KMS-11 (cell line): ENCODE results near the gene SLC28A3.

ENCODE experiments used
- H2AFZ ChIP-seq: fragments of 200-600 bp; sonication (generic); 2 replicates; pipeline ENCODE4 v1.6.1; 2016; ENCODE audit warnings: antibody characterized with exemption, mixed run types, low read depth
- H3K27ac ChIP-seq: fragments of 200-600 bp; sonication (generic); 2 replicates; pipeline ENCODE4 v1.6.1; 2016; ENCODE audit warnings: mild to moderate bottlenecking, mixed run types
- H3K27me3 ChIP-seq: fragments of 200-600 bp; sonication (generic); 2 replicates; pipeline ENCODE4 v1.6.1; 2017; ENCODE audit warnings: mild to moderate bottlenecking, low read depth, mixed run types, moderate library complexity; ENCODE audit not compliant: insufficient read depth
- H3K36me3 ChIP-seq: fragments of 200-600 bp; sonication (generic); 2 replicates; pipeline ENCODE4 v1.6.1; 2017; ENCODE audit warnings: mild to moderate bottlenecking, mixed run types; ENCODE audit not compliant: insufficient read depth
- H3K4me1 ChIP-seq: fragments of 200-600 bp; sonication (generic); 2 replicates; pipeline ENCODE4 v1.6.1; 2016; ENCODE audit warnings: mild to moderate bottlenecking, low read depth, mixed run types; ENCODE audit not compliant: poor library complexity, severe bottlenecking
- H3K4me2 ChIP-seq: fragments of 200-600 bp; sonication (generic); 2 replicates; pipeline ENCODE4 v1.7.0; 2016; ENCODE audit warnings: mild to moderate bottlenecking, mixed run types
- H3K4me3 ChIP-seq: fragments of 200-600 bp; sonication (generic); IDR thresholded peaks from 2 replicates; pipeline ENCODE4 v1.6.1; 2017; ENCODE audit warnings: low read depth, low read length, mixed read lengths; ENCODE audit not compliant: insufficient read depth
- H3K79me2 ChIP-seq: fragments of 200-600 bp; sonication (generic); 2 replicates; pipeline ENCODE4 v1.6.1; 2016; ENCODE audit warnings: low read depth, mixed run types; ENCODE audit not compliant: insufficient read depth
- H3K9ac ChIP-seq: fragments of 200-600 bp; sonication (generic); 2 replicates; pipeline ENCODE4 v1.6.1; 2016; ENCODE audit warnings: mild to moderate bottlenecking, mixed run types
- H4K20me1 ChIP-seq: fragments of 200-600 bp; sonication (generic); 2 replicates; pipeline ENCODE4 v1.6.1; 2016; ENCODE audit warnings: mild to moderate bottlenecking, mixed run types; ENCODE audit not compliant: insufficient read depth
- CTCF ChIP-seq: fragments of 200-600 bp; sonication (generic); conservative IDR thresholded peaks from 2 replicates; pipeline ENCODE4 v1.6.1; 2017; ENCODE audit warnings: low read depth, mild to moderate bottlenecking, antibody characterized with exemption, low read length, moderate library complexity, mixed read lengths

SLC28A3 gene

DNA sequence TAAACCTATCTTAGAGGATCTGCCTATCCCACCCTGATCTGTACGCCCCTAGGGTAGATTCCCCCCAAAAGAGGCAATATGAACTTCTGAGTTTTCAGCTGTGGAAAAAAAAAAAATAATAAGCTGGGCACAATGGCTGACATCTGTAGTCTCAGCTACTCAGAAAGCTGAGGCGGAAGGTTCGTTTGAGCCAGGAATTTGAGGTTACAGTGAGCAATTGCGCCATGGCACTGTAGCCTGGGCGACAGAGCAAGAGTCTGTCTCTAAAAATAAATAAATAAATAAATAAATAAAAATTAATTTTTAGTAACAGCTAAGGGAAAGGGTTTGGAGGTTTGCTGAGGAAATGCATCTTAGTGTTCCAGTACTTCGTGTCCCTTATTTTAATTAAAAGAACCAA lies 21.1 kb upstream of the SLC28A3 start:
- no peak overlapping the region for H3K27ac ChIP-seq

GRCh38 chr9:84357275-84357674 lies 16.7 kb upstream of the SLC28A3 start:
- Histone ChIP-seq H3K9ac (no peak overlapping the region), H4K20me1 (no peaks in the 10 kb centered on the region), H3K4me1 (no peaks in the 10 kb centered on the region), H2AFZ (no peak overlapping the region), H3K4me3 (no peak overlapping the region), H3K27me3 (no peaks in the 10 kb centered on the region), H3K4me2 (no peak overlapping the region), H3K27ac (no peak overlapping the region), H3K79me2 (no peaks in the 10 kb centered on the region), H3K36me3 (no peaks in the 10 kb centered on the region)
- TF ChIP-seq CTCF: no peak

More for the DNA sequence above, 21.1 kb upstream of the SLC28A3 start:
- Histone ChIP-seq H4K20me1 (no peaks in the 10 kb centered on the region), H3K9ac (no peak overlapping the region), H3K79me2 (no peaks in the 10 kb centered on the region), H3K27me3 (no peaks in the 10 kb centered on the region), H3K4me1 (no peaks in the 10 kb centered on the region), H3K4me2 (no peak overlapping the region), H3K36me3 (no peaks in the 10 kb centered on the region), H3K4me3 (no peak overlapping the region), H2AFZ (no peak overlapping the region)
- TF ChIP-seq CTCF: no peak

DNA sequence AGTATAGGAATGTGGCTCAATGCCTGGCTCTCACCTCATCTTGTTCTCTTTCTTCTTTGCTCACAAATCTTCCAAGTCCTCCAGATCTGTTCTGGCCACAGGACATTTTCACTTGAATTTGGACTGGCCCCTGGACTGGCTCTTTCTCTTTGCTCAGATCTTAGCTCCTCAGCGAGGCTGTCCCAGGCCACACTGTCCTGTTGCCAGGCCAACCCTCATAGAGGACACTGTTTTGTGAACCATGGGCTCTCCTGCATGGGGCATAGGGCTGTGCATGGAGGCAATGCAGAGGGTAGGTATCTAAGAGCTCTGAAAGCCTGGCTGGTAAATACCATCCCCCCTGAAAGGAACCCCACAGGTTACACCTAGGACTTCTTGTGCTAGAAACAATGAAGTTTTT lies 13.5 kb upstream of the SLC28A3 start:
- Histone ChIP-seq H3K9ac (no peak overlapping the region), H2AFZ (no peak overlapping the region), H3K4me2 (no peak overlapping the region), H3K27me3 (no peaks in the 10 kb centered on the region), H3K4me3 (no peak overlapping the region), H3K27ac (no peak overlapping the region), H3K36me3 (no peaks in the 10 kb centered on the region), H3K4me1 (no peaks in the 10 kb centered on the region), H4K20me1 (no peaks in the 10 kb centered on the region), H3K79me2 (no peaks in the 10 kb centered on the region)
- no peak for TF ChIP-seq CTCF

DNA sequence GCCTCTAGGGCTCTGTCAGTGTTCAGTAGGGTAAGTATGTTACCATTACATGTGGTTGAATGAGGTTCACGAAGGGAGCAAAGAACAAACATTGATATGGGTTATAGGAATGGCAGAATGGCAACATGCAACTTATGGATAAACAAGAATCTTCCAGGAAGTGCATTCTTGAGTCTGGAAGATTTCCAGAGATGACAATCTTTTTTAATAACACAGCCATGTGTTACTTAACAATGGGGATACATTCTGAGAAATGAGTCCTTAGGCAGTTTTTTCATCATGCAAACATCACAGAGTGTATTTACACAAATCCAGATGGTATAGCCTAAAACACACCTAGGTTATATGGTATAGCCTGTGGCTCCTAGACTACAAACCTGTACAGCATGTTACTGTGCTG lies 9.1 kb upstream of the SLC28A3 start:
- no peak overlapping the region for H3K4me2 ChIP-seq
- no peak overlapping the region for H3K4me3 ChIP-seq
- no peaks in the 10 kb centered on the region for H3K27me3 ChIP-seq
- H3K36me3 ChIP-seq: no peaks in the 10 kb centered on the region
- TF ChIP-seq CTCF: no peak
- no peaks in the 10 kb centered on the region for H4K20me1 ChIP-seq
- no peak overlapping the region for H3K9ac ChIP-seq
- H3K79me2 ChIP-seq: no peaks in the 10 kb centered on the region
- H3K27ac ChIP-seq: no peak overlapping the region
- H3K4me1 ChIP-seq: no peaks in the 10 kb centered on the region
- H2AFZ ChIP-seq: no peak overlapping the region
